IgD-negative memory B cell (primary cell): Measurements from ENCODE around the gene POLR1E. TPM values are rescaled to one million over a fixed set of nuclear protein-coding genes. Genes with fewer than 3 reads are reported as not detected.
"Not testable (repeated sequence)": the region's sequence is repeated elsewhere in the genome, so short reads cannot be mapped to it uniquely, and the experiment has no call there.

Experiments used
- H3K27ac Mint-ChIP-seq, 3 donors: one replicate each; pipeline ENCODE4 v1.8.0; 2020 to 2022; ENCODE audit warnings: mild to moderate bottlenecking in 3 of 3, mixed read lengths in 3 of 3, moderate library complexity in 1 of 3
- H3K27me3 Mint-ChIP-seq: one replicate; pipeline ENCODE4 v1.8.0; 2021; ENCODE audit warnings: mixed read lengths
- H3K36me3 Mint-ChIP-seq: one replicate; pipeline ENCODE4 v1.8.0; 2020; ENCODE audit warnings: mild to moderate bottlenecking, mixed read lengths
- H3K4me1 Mint-ChIP-seq, 3 donors: one replicate each; pipeline ENCODE4 v1.8.0; 2020 to 2022; ENCODE audit warnings: mixed read lengths in 3 of 3, mild to moderate bottlenecking in 1 of 3
- H3K4me3 Mint-ChIP-seq, 4 donors: one replicate each; pipeline ENCODE4 v1.8.0; 2020 to 2022; ENCODE audit warnings: mild to moderate bottlenecking in 4 of 4, mixed read lengths in 4 of 4, moderate library complexity in 3 of 4
- H3K9me3 Mint-ChIP-seq, 3 donors: one replicate each; pipeline ENCODE4 v1.8.0; 2020 to 2021; ENCODE audit warnings: mixed read lengths in 3 of 3, mild to moderate bottlenecking in 1 of 3
- polyA plus RNA-seq: library from polyadenylated mRNA; unstranded; fragments of 300-500 nt; fragmentation: Illumina TruSeq; gene quantifications from one replicate; pipeline ENCODE4 v1.2.3, GENCODE V29; 2021

The POLR1E gene
- polyA plus RNA-seq, 1 donor from 2014 or later: 13.7 TPM

DNA sequence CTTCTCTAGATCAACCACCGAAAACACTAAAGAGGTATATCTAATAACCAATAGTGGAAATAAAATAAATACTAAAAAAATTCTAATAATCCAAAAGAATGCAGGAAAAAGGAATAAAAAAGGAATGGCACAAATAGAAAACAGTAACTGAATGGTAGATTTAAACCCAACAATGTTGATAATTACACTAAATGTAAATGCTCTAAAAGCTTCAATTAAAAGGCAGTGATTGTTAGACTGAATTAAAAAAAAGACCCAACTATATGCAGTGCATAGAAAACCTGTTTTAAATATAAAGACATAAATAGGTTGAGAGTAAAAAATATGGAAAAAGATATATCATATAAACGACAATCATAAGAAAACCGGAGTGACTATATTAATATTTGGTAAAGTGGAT is 11.3 kb upstream of the POLR1E start:
- H3K27ac Mint-ChIP-seq: no peak overlapping the region
- peaks cover 2% of the 10 kb centered on the region for H3K27me3 Mint-ChIP-seq
- H3K9me3 Mint-ChIP-seq: no peaks in the 10 kb centered on the region
- no peaks in the 10 kb centered on the region for H3K36me3 Mint-ChIP-seq
- peaks cover 11 to 24% (median 17%) of the 10 kb centered on the region in 3 donors for H3K4me1 Mint-ChIP-seq
- no peak overlapping the region for H3K4me3 Mint-ChIP-seq

GRCh38 chr9:37476930-37477329 is 8.8 kb upstream of the POLR1E start:
- Mint-ChIP-seq H3K9me3 (no peaks in the 10 kb centered on the region), H3K27me3 (peaks cover 7% of the 10 kb centered on the region), H3K4me3 (no peak overlapping the region), H3K36me3 (no peaks in the 10 kb centered on the region), H3K4me1 (peaks cover 11 to 21% (median 19%) of the 10 kb centered on the region in 3 donors), H3K27ac (no peak overlapping the region)

DNA sequence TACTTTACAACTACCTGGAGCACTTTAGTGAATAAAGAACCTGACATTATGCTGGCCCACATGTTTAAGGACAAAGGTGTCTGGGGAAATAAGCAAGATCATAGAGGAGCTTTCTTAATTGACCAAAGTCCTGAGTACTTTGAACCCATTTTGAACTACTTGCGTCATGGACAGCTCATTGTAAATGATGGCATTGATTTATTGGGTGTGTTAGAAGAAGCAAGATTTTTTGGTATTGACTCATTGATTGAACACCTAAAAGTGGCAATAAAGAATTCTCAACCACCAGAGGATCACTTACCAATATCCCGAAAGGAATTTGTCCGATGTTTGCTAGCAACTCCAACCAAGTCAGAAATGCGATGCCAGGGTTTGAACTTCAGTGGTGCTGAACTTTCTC is 8.3 kb upstream of the POLR1E start:
- H3K27ac Mint-ChIP-seq: peak overlapping the region in 1 of 3 donors; percentile 7
- peaks cover 7 to 16% (median 14%) of the 10 kb centered on the region in 3 donors for H3K4me1 Mint-ChIP-seq
- not testable (repeated sequence) for H3K9me3 Mint-ChIP-seq, H3K36me3 Mint-ChIP-seq, H3K27me3 Mint-ChIP-seq, H3K4me3 Mint-ChIP-seq

DNA sequence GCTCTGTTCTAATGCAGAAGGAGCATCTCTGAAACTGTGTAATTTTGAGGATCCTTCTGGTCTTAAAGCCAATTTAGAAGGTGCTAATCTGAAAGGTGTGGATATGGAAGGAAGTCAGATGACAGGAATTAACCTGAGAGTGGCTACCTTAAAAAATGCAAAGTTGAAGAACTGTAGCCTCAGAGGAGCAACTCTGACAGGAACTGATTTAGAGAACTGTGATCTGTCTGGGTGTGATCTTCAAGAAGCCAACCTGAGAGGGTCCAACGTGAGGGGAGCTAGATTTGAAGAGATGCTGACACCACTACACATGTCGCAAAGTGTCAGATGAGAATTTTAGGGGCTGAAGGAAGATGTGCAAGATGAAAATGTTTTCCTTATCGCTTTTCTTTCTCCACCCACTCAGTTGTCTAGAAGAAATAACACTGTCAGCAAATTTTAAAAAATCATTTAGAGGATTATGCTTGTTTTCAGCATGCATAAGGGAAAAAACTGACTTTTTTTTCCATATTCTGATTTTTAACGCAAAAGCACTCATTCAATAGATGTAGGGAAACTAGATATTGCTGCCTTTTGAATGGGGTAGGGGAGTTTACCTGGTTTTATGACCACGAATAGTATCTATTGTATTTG is 7.6 kb upstream of the POLR1E start:
- peaks cover 7 to 15% (median 14%) of the 10 kb centered on the region in 3 donors for H3K4me1 Mint-ChIP-seq
- H3K27ac Mint-ChIP-seq: peak overlapping the region in 1 of 3 donors; percentile 7
- peak overlapping the region in 3 of 4 donors; percentile 0 to 38 (median 6) for H3K4me3 Mint-ChIP-seq
- H3K27me3 Mint-ChIP-seq, H3K9me3 Mint-ChIP-seq, H3K36me3 Mint-ChIP-seq: not testable (repeated sequence)

DNA sequence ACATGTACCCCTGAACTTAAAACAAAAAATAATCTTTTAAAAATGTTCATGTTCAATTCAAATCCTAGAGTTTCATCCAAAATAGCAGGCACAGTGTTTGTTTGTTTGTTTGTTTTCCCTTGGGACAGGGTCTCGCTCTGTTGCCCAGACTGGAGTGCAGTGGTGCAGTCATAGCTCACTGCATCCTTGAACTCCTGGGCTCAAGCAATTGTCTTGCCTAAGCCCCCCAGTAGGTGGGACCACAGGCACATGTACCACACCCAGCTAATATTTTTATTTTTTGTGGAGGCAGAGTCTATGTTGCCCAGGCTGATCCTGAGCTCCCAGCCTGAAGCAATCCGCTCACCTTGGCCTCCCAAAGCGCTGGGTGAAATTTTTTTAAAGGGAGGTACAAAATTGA is 5.0 kb upstream of the POLR1E start:
- Mint-ChIP-seq H3K27ac (no peak overlapping the region), H3K9me3 (no peaks in the 10 kb centered on the region), H3K4me3 (no peak overlapping the region), H3K27me3 (peaks cover 5% of the 10 kb centered on the region), H3K36me3 (no peaks in the 10 kb centered on the region), H3K4me1 (peaks cover 12 to 22% (median 19%) of the 10 kb centered on the region in 3 donors)

DNA sequence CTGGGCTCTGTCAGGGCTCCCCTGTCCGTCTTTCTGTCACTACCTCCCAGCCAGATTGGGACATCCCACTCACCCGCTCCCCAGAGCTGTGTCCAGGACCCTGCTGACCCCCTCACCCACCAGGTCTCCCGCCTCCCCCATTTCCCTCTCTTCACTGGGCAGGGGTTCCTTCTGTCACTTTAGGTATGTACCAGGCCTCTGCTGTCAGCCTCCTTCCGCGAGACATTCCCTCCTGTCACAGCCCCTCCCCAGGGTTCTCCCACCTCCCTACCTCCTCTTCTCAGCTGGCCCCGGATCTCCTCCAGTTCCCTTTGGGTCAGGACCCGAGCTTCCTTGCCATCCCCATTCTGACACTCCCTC is 488 bp downstream of the POLR1E start:
- H3K9me3 Mint-ChIP-seq: no peaks in the 10 kb centered on the region
- H3K27ac Mint-ChIP-seq: peak overlapping the region; percentile 81 to 98 (median 89)
- peaks cover 5% of the 10 kb centered on the region for H3K27me3 Mint-ChIP-seq
- H3K4me3 Mint-ChIP-seq: peak overlapping the region; percentile 90 to 97 (median 94)
- peaks cover 1% of the 10 kb centered on the region for H3K36me3 Mint-ChIP-seq
- peaks cover 24 to 27% (median 25%) of the 10 kb centered on the region in 3 donors for H3K4me1 Mint-ChIP-seq

- Mint-ChIP-seq H3K27ac (peak overlapping the region; percentile 81 to 98 (median 89)), H3K4me3 (peak overlapping the region; percentile 90 to 97 (median 94)), H3K36me3 (peaks cover 1% of the 10 kb centered on the region), H3K27me3 (no peaks in the 10 kb centered on the region), H3K9me3 (no peaks in the 10 kb centered on the region), H3K4me1 (peaks cover 24 to 25% (median 25%) of the 10 kb centered on the region in 3 donors)
Measured at GRCh38 chr9:37486616-37487548, 1.1 kb downstream of the POLR1E start.

- Mint-ChIP-seq H3K27ac (no peak overlapping the region), H3K36me3 (peaks cover 9% of the 10 kb centered on the region), H3K4me3 (no peak overlapping the region), H3K4me1 (peaks cover 9 to 20% (median 18%) of the 10 kb centered on the region in 3 donors), H3K9me3 (no peaks in the 10 kb centered on the region), H3K27me3 (no peaks in the 10 kb centered on the region)
Measured at GRCh38 chr9:37491939-37492338, 6.2 kb downstream of the POLR1E start.

GRCh38 chr9:37495571-37495970 is 9.8 kb downstream of the POLR1E start:
- Mint-ChIP-seq H3K4me1 (peaks cover 0 to 3% (median 2%) of the 10 kb centered on the region in 3 donors), H3K36me3 (peaks cover 8% of the 10 kb centered on the region), H3K27me3 (no peaks in the 10 kb centered on the region), H3K4me3 (no peak overlapping the region), H3K27ac (no peak overlapping the region), H3K9me3 (no peaks in the 10 kb centered on the region)

DNA sequence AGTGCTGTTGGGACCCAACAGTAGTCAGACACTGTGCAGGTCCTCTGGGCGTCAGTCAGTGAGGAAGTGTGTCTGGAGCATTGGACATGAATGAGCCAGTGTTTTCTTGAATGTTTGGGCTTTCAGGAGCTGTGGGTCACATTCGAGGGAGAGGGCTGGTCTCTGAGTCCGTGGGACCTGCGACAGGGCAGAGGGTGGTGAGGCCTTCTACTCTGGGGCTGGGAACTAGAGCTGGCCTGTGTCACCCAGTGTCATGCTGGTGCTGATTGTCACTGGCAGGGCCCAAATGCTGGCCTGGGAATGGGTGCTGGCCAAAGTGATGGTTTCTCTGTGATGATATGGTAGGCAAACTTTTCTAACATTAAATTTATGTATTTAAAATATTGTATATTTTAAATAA is 10.3 kb downstream of the POLR1E start:
- H3K4me3 Mint-ChIP-seq: no peak overlapping the region
- no peaks in the 10 kb centered on the region for H3K27me3 Mint-ChIP-seq
- H3K27ac Mint-ChIP-seq: no peak overlapping the region
- peaks cover 0 to 2% (median 0%) of the 10 kb centered on the region in 3 donors for H3K4me1 Mint-ChIP-seq
- peaks cover 8% of the 10 kb centered on the region for H3K36me3 Mint-ChIP-seq
- H3K9me3 Mint-ChIP-seq: no peaks in the 10 kb centered on the region

GRCh38 chr9:37497320-37497719 is 11.6 kb downstream of the POLR1E start:
- Mint-ChIP-seq H3K27me3 (no peaks in the 10 kb centered on the region), H3K27ac (no peak overlapping the region), H3K9me3 (no peaks in the 10 kb centered on the region), H3K36me3 (peaks cover 8% of the 10 kb centered on the region), H3K4me1 (peaks cover 0 to 2% (median 0%) of the 10 kb centered on the region in 3 donors), H3K4me3 (no peak overlapping the region)

GRCh38 chr9:37498457-37498856 is 12.7 kb downstream of the POLR1E start:
- no peaks in the 10 kb centered on the region for H3K27me3 Mint-ChIP-seq
- H3K4me1 Mint-ChIP-seq: peaks cover 0 to 2% (median 0%) of the 10 kb centered on the region in 3 donors
- peak overlapping the region in 1 of 3 donors; percentile 62 for H3K27ac Mint-ChIP-seq
- peaks cover 7% of the 10 kb centered on the region for H3K36me3 Mint-ChIP-seq
- no peak overlapping the region for H3K4me3 Mint-ChIP-seq
- H3K9me3 Mint-ChIP-seq: no peaks in the 10 kb centered on the region

DNA sequence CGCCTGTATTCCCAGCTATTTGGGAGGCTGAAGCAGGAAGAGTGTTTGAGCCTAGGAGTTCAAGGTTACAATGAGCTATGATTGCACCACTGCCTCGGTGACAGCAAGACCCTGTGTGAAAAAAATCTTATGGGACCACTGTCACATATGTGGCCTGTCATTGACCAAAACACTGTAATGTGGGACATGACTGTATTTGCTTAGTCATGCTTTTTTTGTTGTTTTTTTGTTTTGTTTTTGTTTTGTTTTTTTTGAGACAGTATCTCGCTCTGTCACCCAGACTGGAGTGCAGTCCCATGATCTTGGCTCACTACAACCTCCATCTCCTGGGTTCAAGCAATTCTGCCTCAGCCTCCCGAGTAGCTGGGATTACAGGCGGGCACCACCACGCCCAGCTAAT is 13.5 kb downstream of the POLR1E start:
- no peak overlapping the region for H3K27ac Mint-ChIP-seq
- peaks cover 5% of the 10 kb centered on the region for H3K36me3 Mint-ChIP-seq
- no peaks in the 10 kb centered on the region for H3K27me3 Mint-ChIP-seq
- H3K9me3 Mint-ChIP-seq: no peaks in the 10 kb centered on the region
- no peaks in the 10 kb centered on the region for H3K4me1 Mint-ChIP-seq
- H3K4me3 Mint-ChIP-seq: no peak overlapping the region

GRCh38 chr9:37501957-37502596 is 16.3 kb downstream of the POLR1E start:
- no peaks in the 10 kb centered on the region for H3K27me3 Mint-ChIP-seq
- H3K4me1 Mint-ChIP-seq: peaks cover 0 to 2% (median 0%) of the 10 kb centered on the region in 3 donors
- no peaks in the 10 kb centered on the region for H3K9me3 Mint-ChIP-seq
- no peaks in the 10 kb centered on the region for H3K36me3 Mint-ChIP-seq
- peak overlapping the region in 1 of 4 donors; percentile 6 for H3K4me3 Mint-ChIP-seq
- peak overlapping the region in 2 of 3 donors; percentile 50 to 85 for H3K27ac Mint-ChIP-seq

DNA sequence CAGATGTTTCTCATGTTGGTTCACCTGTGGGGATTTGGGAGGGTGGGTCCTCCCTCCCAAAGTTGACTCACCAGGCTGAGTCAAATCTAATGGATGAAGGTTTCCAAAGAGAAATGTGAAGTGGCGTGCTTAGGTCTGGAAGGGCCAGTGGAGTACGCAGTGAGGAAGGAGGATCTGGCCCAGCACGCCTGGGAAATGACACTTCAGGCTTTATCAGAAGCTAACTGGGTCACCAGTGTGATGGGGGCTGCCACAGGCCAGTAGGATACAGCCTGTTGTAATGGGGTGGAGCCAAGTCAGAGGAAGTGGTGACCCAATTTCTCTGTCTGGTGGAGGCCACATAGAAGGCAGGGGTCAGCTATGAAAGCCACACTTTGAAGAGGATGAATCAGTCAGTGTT is 18.0 kb downstream of the POLR1E start:
- H3K4me3 Mint-ChIP-seq: peak overlapping the region in 1 of 4 donors; percentile 89
- H3K27me3 Mint-ChIP-seq: no peaks in the 10 kb centered on the region
- peak overlapping the region in 1 of 3 donors; percentile 80 for H3K27ac Mint-ChIP-seq
- no peaks in the 10 kb centered on the region for H3K9me3 Mint-ChIP-seq
- no peaks in the 10 kb centered on the region for H3K36me3 Mint-ChIP-seq
- peaks cover 0 to 2% (median 0%) of the 10 kb centered on the region in 3 donors for H3K4me1 Mint-ChIP-seq
